SH-SY5Y (cell line): Measurements from ENCODE around the gene CLCN7.

Experiments used
- GATA2 ChIP-seq: IDR thresholded peaks from 2 replicates; pipeline ENCODE4 v1.6.1; 2011; ENCODE audit warnings: mild to moderate bottlenecking, low read depth, low read length
- GATA3 ChIP-seq: IDR thresholded peaks from 2 replicates; pipeline ENCODE4 v1.6.1; 2011; ENCODE audit warnings: low read depth, mild to moderate bottlenecking, low read length, moderate library complexity

DNA sequence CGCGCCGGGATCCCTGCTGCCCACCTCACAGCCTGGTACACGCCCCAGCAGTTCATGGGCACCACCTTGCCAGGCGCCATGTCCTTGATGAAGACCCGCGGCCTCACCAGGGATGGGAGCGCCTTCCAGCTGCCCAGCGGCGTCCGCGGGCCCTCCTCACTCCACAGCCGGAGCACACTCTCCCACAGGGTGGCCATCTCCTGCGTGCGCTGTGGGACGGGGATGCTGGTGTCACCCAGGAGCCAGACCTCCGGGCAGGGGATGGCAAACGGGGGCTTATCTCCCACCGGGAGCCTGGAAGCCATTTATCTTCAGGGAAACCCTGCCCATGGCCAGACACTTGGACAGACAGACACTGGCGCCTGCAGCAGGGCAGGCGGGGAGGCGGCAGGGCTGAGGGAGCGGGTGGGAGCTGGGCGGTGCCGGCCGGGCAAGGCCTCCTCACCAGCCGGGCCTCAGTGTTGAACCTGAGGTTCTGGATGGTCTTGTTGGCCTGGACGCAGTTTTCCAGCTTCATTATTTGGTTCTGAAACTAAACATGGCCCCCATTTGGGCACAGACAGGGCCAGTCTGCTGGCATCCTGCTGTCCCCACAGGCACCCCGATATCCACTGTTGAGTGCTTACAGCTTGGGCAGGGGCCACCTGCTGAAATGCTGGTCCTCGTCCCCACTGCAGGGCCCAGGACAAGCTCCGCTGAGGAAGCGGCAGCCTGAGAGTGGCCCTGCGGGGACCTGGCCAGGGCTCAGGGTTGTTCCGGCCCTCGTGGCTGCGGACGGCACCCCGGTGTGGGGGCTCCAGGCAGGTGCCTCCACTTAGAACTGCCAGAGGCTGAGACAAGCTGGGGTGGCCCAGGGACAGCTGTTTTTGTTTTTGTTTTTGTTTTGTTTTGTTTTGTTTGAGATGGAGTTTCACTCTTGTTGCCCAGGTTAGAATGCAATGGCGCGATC, 39.9 kb downstream of the CLCN7 start:
- TF ChIP-seq GATA2 = no peak
- TF ChIP-seq GATA3 = no peak
